Activated CD4-positive, alpha-beta T cell treated with anti-CD3 and anti-CD28 coated beads for 48 hours (primary cell): ENCODE results near the gene ALPK3.

ENCODE experiments used
- DNase-seq: peaks from one replicate; pipeline ENCODE4 v3.0.0-alpha.2; 2020

The ALPK3 gene

DNA sequence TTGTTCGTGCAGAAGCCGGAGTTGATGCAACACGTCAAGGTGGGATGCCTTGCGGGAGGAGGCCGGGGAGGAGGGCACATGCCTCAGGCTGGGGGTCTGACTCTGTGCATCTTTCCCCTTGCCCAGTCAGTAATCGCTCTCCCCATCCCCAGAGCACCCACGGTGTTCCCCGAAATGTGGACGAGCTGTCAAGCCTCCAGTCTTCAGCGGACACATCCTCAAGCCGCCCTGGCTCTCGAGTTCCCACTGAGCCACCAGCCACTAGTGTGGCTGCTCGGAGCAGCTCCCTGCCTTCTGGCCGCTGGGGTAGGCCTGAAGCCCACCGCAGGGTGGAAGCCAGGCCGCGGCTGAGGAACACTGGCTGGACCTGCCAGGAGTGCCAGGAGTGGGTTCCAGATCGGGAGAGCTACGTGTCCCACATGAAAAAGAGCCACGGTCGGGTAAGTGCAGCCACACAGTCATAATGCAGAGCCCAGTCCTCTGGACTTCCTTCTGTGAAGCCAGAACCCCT, 18.7 kb upstream of the ALPK3 start:
- DNase-seq: no peak

GRCh38 chr15:84799511-84800187, 17.5 kb upstream of the ALPK3 start:
- no peak for DNase-seq

GRCh38 chr15:84800365-84800806, 16.8 kb upstream of the ALPK3 start:
- no peak for DNase-seq

GRCh38 chr15:84804005-84804900, 12.9 kb upstream of the ALPK3 start:
- DNase-seq: no peak

- DNase-seq: no peak
These were observed 11.9 kb upstream of the ALPK3 start for GRCh38 chr15:84805221-84805620.

GRCh38 chr15:84807228-84807627, 9.9 kb upstream of the ALPK3 start:
- no peak for DNase-seq

GRCh38 chr15:84810073-84810840, 6.9 kb upstream of the ALPK3 start:
- no peak for DNase-seq

DNA sequence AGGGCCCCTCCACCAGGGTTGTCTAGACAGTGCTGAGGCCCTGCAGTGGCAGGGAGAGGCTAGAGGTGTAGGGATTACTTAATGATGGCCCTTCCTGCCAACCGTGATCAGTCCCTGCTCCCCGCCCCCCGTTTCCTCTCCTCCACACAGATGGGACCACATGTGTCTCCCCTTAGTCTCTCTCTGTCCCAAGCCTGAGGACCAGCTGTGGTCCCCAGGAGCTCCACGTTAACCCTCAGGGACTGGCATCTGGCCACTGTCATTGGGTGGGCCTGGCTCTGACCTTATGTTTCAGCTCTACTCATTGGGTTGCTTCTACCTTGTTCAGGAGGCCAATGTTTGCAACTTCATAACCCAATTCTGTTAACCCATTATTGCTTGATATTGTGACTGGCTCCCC, 6.0 kb upstream of the ALPK3 start:
- DNase-seq: no peak

DNA sequence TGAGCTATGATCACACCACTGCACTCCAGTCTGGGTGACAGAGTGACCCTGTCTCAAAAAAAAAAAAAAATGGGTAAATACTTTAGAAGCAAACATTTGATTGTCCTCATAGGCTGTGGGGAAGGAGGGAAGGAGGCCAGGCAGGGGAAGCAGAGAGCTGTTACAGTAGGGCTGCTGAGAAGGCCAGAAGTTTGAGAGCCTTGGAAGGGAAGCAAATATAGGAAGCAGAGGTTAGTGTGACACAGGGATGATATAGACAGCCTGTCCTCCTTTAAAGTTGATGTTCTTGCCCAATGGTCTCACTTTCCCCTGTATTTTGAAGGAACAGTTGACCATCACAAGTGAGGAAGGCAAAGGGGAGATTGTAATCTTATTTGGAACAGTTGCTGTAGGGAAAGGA, 5.3 kb upstream of the ALPK3 start:
- DNase-seq: no peak

- no peak for DNase-seq
These were observed 4.3 kb upstream of the ALPK3 start for GRCh38 chr15:84812842-84813241.

- DNase-seq: no peak
These were observed 3.7 kb upstream of the ALPK3 start for GRCh38 chr15:84813435-84813834.

DNA sequence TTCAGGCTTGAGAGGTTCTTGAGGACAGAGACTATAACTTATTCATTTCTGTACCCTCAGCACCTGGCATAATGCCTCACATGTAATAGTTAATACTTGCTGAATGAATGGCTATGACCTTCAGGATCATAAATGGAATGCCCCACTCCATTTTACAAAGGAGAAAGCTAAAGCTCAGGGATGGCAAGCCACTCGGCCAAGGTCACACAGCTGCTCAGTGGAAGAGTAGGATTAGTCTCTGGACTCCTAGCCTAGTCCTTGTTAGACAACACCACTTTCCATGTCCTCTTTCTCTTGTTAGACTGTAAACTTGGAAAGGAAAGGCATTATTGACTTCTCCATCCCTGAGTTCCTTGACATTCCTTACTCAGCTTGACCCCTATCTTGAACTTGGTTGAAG, 3.2 kb upstream of the ALPK3 start:
- no peak for DNase-seq

GRCh38 chr15:84814916-84815315, 2.2 kb upstream of the ALPK3 start:
- no peak for DNase-seq

DNA sequence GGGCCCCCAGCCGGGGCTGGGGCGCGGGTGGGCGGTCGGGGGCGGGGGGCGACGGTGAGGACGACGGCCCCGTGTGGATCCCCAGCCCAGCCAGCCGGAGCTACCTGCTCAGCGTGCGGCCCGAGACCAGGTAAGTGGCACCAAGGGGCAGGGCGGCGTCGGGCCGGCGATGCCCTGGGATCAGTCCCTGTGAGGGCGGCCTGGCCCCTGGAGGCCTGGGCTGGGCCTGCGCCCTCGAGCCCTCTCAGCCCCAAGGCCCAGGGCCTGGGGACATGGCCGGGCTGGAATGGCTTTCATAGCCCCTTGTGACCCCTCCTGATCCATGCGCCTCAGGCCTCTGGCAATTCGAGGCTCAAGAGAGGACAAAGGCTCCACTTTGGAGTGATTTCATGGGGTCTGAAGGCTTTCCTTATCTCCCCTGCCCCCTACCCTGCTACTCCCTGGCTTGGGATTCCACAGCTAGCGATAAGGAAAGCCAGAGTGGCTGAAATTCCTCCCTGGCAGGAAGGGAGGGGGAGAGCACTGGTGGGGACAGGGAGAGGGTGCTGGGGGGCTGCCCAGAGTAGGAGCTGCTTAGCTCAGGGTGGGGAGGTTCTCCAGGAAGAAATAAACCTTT, 418 bp downstream of the ALPK3 start:
- no peak for DNase-seq

DNA sequence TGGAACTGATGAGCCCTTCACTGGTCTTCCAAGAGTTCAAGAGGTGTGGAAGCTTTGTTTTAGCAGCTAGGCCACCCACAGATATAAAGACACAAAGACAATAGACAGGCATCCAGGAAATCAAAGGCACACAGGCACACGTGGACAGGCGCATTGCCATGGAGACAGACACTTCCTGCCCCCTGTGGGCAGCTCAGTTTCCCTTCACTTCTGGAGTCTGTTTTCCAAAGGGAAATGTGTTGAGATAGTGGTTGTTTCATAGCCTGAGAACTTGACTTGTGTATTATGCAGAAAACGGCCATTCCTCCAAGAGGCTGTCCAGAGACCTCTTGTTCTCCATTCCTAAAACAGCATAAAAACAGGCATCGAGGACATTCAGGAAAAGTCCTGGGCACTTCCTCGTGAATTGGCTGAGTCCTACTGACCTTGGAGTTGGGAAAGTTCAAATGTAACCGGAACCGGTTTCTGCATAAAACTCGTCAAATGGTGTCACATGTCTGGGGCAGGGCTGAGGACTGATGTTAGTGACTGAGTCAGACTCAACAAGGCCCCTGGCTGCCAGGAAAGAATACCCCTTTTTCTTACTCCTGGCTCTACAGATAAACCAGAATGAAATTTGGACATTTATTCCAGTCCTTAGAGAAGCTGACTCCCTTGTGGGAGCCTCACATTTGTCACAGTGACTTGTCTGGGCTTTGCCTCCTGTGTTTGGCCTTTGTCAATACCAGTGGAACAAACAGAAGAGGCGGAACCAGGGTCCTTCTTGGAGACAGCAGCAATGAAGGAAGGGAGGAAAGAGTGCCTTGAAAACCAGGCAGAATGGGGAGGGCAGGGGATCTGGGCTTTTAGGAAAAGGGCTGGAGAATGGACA, 1.3 kb downstream of the ALPK3 start:
- DNase-seq: no peak

GRCh38 chr15:84819291-84819768, 2.2 kb downstream of the ALPK3 start:
- no peak for DNase-seq

DNA sequence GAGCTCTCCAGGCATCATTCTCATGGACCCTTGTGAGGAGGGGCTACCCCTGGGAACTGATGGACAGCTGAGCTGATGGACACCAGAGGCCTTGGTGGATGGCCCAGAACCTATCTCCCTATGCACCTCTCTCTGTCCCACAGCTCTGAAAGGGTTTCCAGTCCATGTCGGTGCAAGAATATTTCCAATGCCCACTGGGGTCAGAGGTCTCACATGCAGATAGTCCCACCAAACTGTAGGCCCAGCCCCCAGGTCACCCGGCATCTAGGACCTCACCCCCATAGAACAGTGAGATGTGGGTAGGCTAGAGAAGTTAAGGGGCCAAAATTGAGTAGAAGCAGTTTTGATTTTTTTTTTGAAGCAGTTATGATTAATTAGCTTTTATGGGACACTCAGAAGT, 2.6 kb downstream of the ALPK3 start:
- no peak for DNase-seq

GRCh38 chr15:84821501-84822021, 4.4 kb downstream of the ALPK3 start:
- DNase-seq: no peak

- no peak for DNase-seq
These were observed 5.6 kb downstream of the ALPK3 start for GRCh38 chr15:84822653-84823281.

- DNase-seq: no peak
These were observed 6.2 kb downstream of the ALPK3 start for GRCh38 chr15:84823282-84823878.
